Measurements from ENCODE around the gene RTEL1. TPM values are rescaled to one million over a fixed set of nuclear protein-coding genes. Genes with fewer than 3 reads are reported as not detected.
A peak's percentile ranks its signal among the peaks of the same experiment; 100 is the strongest.

The RTEL1 gene
- total RNA-seq, 1 experiment from 2014 or later, result 33.4 TPM

GRCh38 chr20:63652192-63652980 lies 5.7 kb upstream of the RTEL1 start:
- Histone ChIP-seq H2BK12ac (ENCODE audit: insufficient read length, low read depth, low read length) (no peak overlapping the region), H4K5ac (ENCODE audit: insufficient read length, low read depth, low read length) (no peak overlapping the region), H4K20me1 (ENCODE audit: control insufficient read depth, insufficient read depth, insufficient read length) (no peaks in the 10 kb centered on the region), H3K9me3 (ENCODE audit: control insufficient read depth, low read depth, low read length) (no peaks in the 10 kb centered on the region), H3K79me1 (ENCODE audit: insufficient read depth, low read depth, low read length, poor library complexity, severe bottlenecking) (no peaks in the 10 kb centered on the region), H2AK5ac (ENCODE audit: insufficient read length, low read length) (no peak overlapping the region), H2BK5ac (ENCODE audit: insufficient read length, low read length) (no peak overlapping the region), H2BK15ac (ENCODE audit: low read depth, low read length) (no peak overlapping the region), H3K9ac (ENCODE audit: extremely low read depth, insufficient read length, low read length) (no peak overlapping the region), H3K18ac (ENCODE audit: insufficient read length, low read depth, low read length) (no peak overlapping the region), H3K23ac (ENCODE audit: insufficient read length, low read depth, low read length) (no peak overlapping the region), H3K56ac (ENCODE audit: insufficient read length, low read depth, low read length) (no peak overlapping the region), H3K27ac (ENCODE audit: insufficient read length, low read depth, low read length) (no peak overlapping the region), H3K4me1 (ENCODE audit: insufficient read depth, low read length) (no peaks in the 10 kb centered on the region), H2BK20ac (ENCODE audit: low read depth, low read length, poor library complexity, severe bottlenecking) (no peak overlapping the region), H2AFZ (ENCODE audit: low read length) (no peak overlapping the region), H3K79me2 (ENCODE audit: insufficient read depth, low read length) (no peaks in the 10 kb centered on the region), H3K4me2 (ENCODE audit: insufficient read depth, insufficient read length, low read length) (peak overlapping the region; percentile 16), H4K8ac (replicated peaks; ENCODE audit: insufficient read length, low read depth, low read length) (no peak overlapping the region), H3K14ac (ENCODE audit: insufficient read depth, low read length) (no peak overlapping the region; the same call in 1 of the 2 replicates), H3K23me2 (ENCODE audit: insufficient read length, low read depth, low read length, poor library complexity, severe bottlenecking) (peaks cover 4% of the 10 kb centered on the region), H4K91ac (ENCODE audit: insufficient read length, low read depth, low read length) (no peak overlapping the region), H3K27me3 (ENCODE audit: insufficient read depth, low read length) (no peaks in the 10 kb centered on the region), H3K4ac (ENCODE audit: low read depth, low read length) (no peak overlapping the region), H3T11ph (ENCODE audit: low read length) (no peak overlapping the region), H2BK120ac (ENCODE audit: low read depth, low read length, poor library complexity, severe bottlenecking) (no peak overlapping the region)
- Mint-ChIP-seq H3K27me3 (ENCODE audit: low read depth) (peaks cover 5% of the 10 kb centered on the region), H3K4me3 (peak overlapping the region; percentile 68 to 84), H3K4me1 (peaks cover 15 to 16% of the 10 kb centered on the region in 2 experiments), H3K36me3 (ENCODE audit: insufficient read depth in 1 of 3, low read depth in 3 of 3) (no peaks in the 10 kb centered on the region; a peak in 2 of 7 replicates), H3K27ac (no peak overlapping the region), H3K9me3 (no peaks in the 10 kb centered on the region)
- peak; percentile 53 for DNase-seq
- WGBS (ENCODE audit: extremely low coverage, insufficient read length, low lambda C conversion rate), result no CpG with 5 or more reads among the region's 91 CpGs
- peak; percentile 35; the same call in 2 of the 3 replicates for TF ChIP-seq CTCF (conservative IDR thresholded peaks at IDR 0.05)
